H1 (cell line): Measurements from ENCODE around the gene IFNL1. TPM values are rescaled to one million over a fixed set of nuclear protein-coding genes. Genes with fewer than 3 reads are reported as not detected.

Source experiments
- CTCF ChIA-PET: fragments of 300-600 bp; sonication (Branson Sonifier 250); formaldehyde crosslinking; loops from one replicate; lab custom pipeline; 2021; ENCODE audit not compliant: partially characterized antibody; lab: Charles Lee
- POLR2A ChIA-PET: fragments of 300-600 bp; sonication (Branson Sonifier 250); formaldehyde crosslinking; loops from one replicate; lab custom pipeline; 2021; ENCODE audit warnings: inconsistent platforms; ENCODE audit not compliant: partially characterized antibody; lab: Charles Lee
- DNase-seq, 2 experiments: peaks; one replicate each; pipeline versions ENCODE4 v3.0.0 to v3.0.0-alpha.2; 2010 to 2022; ENCODE audit warnings: low spot score in 2 of 2, low read depth in 1 of 2, mixed read lengths in 1 of 2
- FAIRE-seq: peaks from 2 replicates; lab custom pipeline; 2011; peaks lifted over from hg19 to GRCh38; lab: Jason Lieb, UNC
- H2AFZ ChIP-seq: 2 replicates; pipeline ENCODE4 v1.8.1; 2012; ENCODE audit warnings: low read length, inconsistent platforms
- H2AK5ac ChIP-seq: 2 replicates; pipeline ENCODE4 v1.6.1; 2013; ENCODE audit warnings: low read depth, low read length
- H2BK120ac ChIP-seq: replicated peaks from 2 replicates; pipeline ENCODE3; 2013; ENCODE audit warnings: low read depth, low read length, inconsistent platforms
- H2BK12ac ChIP-seq: 2 replicates; pipeline ENCODE4 v1.6.1; 2013; ENCODE audit warnings: low read depth, low read length
- H2BK15ac ChIP-seq: 2 replicates; pipeline ENCODE4 v1.6.1; 2013; ENCODE audit warnings: low read length
- H2BK20ac ChIP-seq: 2 replicates; pipeline ENCODE4 v1.6.1; 2013; ENCODE audit warnings: low read length
- H2BK5ac ChIP-seq: 2 replicates; pipeline ENCODE4 v1.6.1; 2013; ENCODE audit warnings: low read depth, low read length
- H3K14ac ChIP-seq: 2 replicates; pipeline ENCODE4 v1.6.1; 2013; ENCODE audit warnings: inconsistent platforms; ENCODE audit not compliant: insufficient read length
- H3K18ac ChIP-seq: 2 replicates; pipeline ENCODE4 v1.6.1; 2013; ENCODE audit warnings: low read length; ENCODE audit errors: extremely low read depth
- H3K23ac ChIP-seq: 2 replicates; pipeline ENCODE4 v1.6.1; 2013; ENCODE audit warnings: inconsistent platforms; ENCODE audit not compliant: insufficient read length
- H3K23me2 ChIP-seq: 2 replicates; pipeline ENCODE4 v1.6.1; 2013; ENCODE audit warnings: low read depth, low read length
- H3K27ac ChIP-seq: 2 replicates; pipeline ENCODE4 v1.6.1; 2011; ENCODE audit warnings: low read depth, low read length, inconsistent platforms
- H3K27me3 ChIP-seq, 4 experiments: replicated peaks in 1 of 4; 1 replicate in 1 of 4; 2 replicates in 3 of 4; pipeline versions ENCODE4 v1.6.1 to v1.8.1; 2011 to 2013; ENCODE audit warnings: low read length in 3 of 4, mild to moderate bottlenecking in 3 of 4, inconsistent platforms in 2 of 4, mixed read lengths in 2 of 4, moderate library complexity in 1 of 4; ENCODE audit not compliant: control insufficient read depth in 3 of 4, insufficient read depth in 3 of 4; ENCODE audit errors: extremely low read depth in 1 of 4
- H3K36me3 ChIP-seq, 4 experiments: 2 replicates each; pipeline versions ENCODE4 v1.6.1 to v1.8.1; 2011 to 2013; ENCODE audit warnings: mild to moderate bottlenecking in 4 of 4, low read length in 3 of 4, moderate library complexity in 2 of 4, control low read depth in 1 of 4, inconsistent platforms in 1 of 4; ENCODE audit not compliant: insufficient read depth in 4 of 4, control insufficient read depth in 2 of 4
- H3K4ac ChIP-seq: replicated peaks from 2 replicates; pipeline ENCODE3; 2013; ENCODE audit warnings: low read length, low read depth, mixed read lengths, inconsistent platforms; ENCODE audit not compliant: insufficient read length
- H3K4me1 ChIP-seq, 4 experiments: replicated peaks in 1 of 4; 1 replicate in 1 of 4; 2 replicates in 3 of 4; pipeline versions ENCODE4 v1.6.1 to v1.8.1; 2011 to 2013; ENCODE audit warnings: low read length in 3 of 4, inconsistent platforms in 2 of 4, mixed read lengths in 1 of 4; ENCODE audit not compliant: insufficient read depth in 4 of 4, control insufficient read depth in 3 of 4
- H3K4me2 ChIP-seq, 2 experiments: 2 replicates each; pipeline versions ENCODE4 v1.6.1 to v1.8.1; 2011 to 2013; ENCODE audit warnings: low read depth in 2 of 2, low read length in 2 of 2, control low read depth in 1 of 2, inconsistent platforms in 1 of 2, mild to moderate bottlenecking in 1 of 2; ENCODE audit not compliant: insufficient read depth in 1 of 2
- H3K4me3 ChIP-seq, 4 experiments: fragments of 200-600, 300-600 bp in 1 of 4; sonication (generic), shearing (Covaris generic), sonication (Bioruptor Twin) in 1 of 4; 2 replicates each; pipeline versions ENCODE4 v1.5.1 to v1.8.1; 2011 to 2016; ENCODE audit warnings: low read length in 4 of 4, low read depth in 3 of 4, control low read depth in 2 of 4, inconsistent platforms in 2 of 4, mild to moderate bottlenecking in 2 of 4, mixed read lengths in 1 of 4, moderate library complexity in 1 of 4; ENCODE audit not compliant: insufficient read depth in 2 of 4; ENCODE audit errors: extremely low read depth in 1 of 4
- H3K56ac ChIP-seq: replicated peaks from 2 replicates; pipeline ENCODE3; 2013; ENCODE audit warnings: low read depth, mild to moderate bottlenecking, mixed read lengths, low read length, inconsistent platforms; ENCODE audit not compliant: insufficient read length
- H3K79me1 ChIP-seq: 2 replicates; pipeline ENCODE4 v1.6.1; 2013; ENCODE audit warnings: low read depth, low read length, control low read depth
- H3K79me2 ChIP-seq, 2 experiments: 2 replicates each; pipeline versions ENCODE4 v1.6.1 to v1.8.1; 2012 to 2013; ENCODE audit warnings: low read length in 2 of 2, mild to moderate bottlenecking in 2 of 2, inconsistent platforms in 1 of 2; ENCODE audit not compliant: insufficient read depth in 2 of 2, control insufficient read depth in 1 of 2
- H3K9ac ChIP-seq, 4 experiments: replicated peaks in 1 of 4; 1 replicate in 1 of 4; 2 replicates in 3 of 4; pipeline versions ENCODE4 v1.6.1 to v1.8.1; 2011 to 2013; ENCODE audit warnings: low read depth in 3 of 4, low read length in 3 of 4, control low read depth in 2 of 4, mild to moderate bottlenecking in 2 of 4, moderate library complexity in 2 of 4, inconsistent platforms in 1 of 4; ENCODE audit errors: extremely low read depth in 1 of 4
- H3K9me3 ChIP-seq, 2 experiments: 2 replicates each; pipeline versions ENCODE4 v1.6.1 to v1.8.1; 2012 to 2013; ENCODE audit warnings: mild to moderate bottlenecking in 2 of 2, moderate library complexity in 2 of 2, control low read depth in 1 of 2, inconsistent platforms in 1 of 2, low read depth in 1 of 2, low read length in 1 of 2, mixed read lengths in 1 of 2; ENCODE audit not compliant: insufficient read depth in 2 of 2
- H4K20me1 ChIP-seq, 2 experiments: replicated peaks in 1 of 2; 2 replicates each; pipeline versions ENCODE3 to v1.8.1; 2011 to 2013; ENCODE audit warnings: inconsistent platforms in 2 of 2, low read length in 2 of 2, mild to moderate bottlenecking in 1 of 2; ENCODE audit not compliant: insufficient read depth in 2 of 2, control insufficient read depth in 1 of 2
- H4K5ac ChIP-seq: 2 replicates; pipeline ENCODE4 v1.6.1; 2013; ENCODE audit warnings: low read length, low read depth, mixed read lengths, inconsistent platforms; ENCODE audit not compliant: insufficient read length
- H4K8ac ChIP-seq: 2 replicates; pipeline ENCODE4 v1.8.0; 2013; ENCODE audit warnings: mild to moderate bottlenecking, moderate library complexity, low read length, inconsistent platforms; ENCODE audit not compliant: insufficient read depth; ENCODE audit errors: extremely low read depth
- H4K91ac ChIP-seq: replicated peaks from 2 replicates; pipeline ENCODE3; 2013; ENCODE audit warnings: low read length, mixed read lengths, inconsistent platforms; ENCODE audit not compliant: insufficient read length
- FOSL1 ChIP-seq: IDR thresholded peaks from 2 replicates; pipeline ENCODE4 v1.6.1; 2011; ENCODE audit warnings: mild to moderate bottlenecking, low read depth, low read length, moderate library complexity; ENCODE audit not compliant: insufficient read depth
- GTF2F1 ChIP-seq: IDR thresholded peaks from 2 replicates; pipeline ENCODE4 v1.6.1; 2012; ENCODE audit warnings: low read depth, low read length, improper control_type of control experiment, borderline replicate concordance
- whole genome bisulfite sequencing, 2 experiments: shearing (Covaris generic) in 1 of 2; methylation state at CpG; one replicate each; pipeline versions ENCODE4 v1.1.6 to v1.1.7; 2013 to 2015; ENCODE audit warnings: low lambda C conversion rate in 2 of 2, mixed read lengths in 2 of 2, inconsistent platforms in 1 of 2, low coverage in 1 of 2, missing lambda C conversion rate in 1 of 2; ENCODE audit not compliant: insufficient replicate concordance in 2 of 2, insufficient coverage in 1 of 2, insufficient read length in 1 of 2; ENCODE audit errors: extremely low coverage in 1 of 2, missing lambda C conversion rate in 1 of 2; 5-methylcytosine and 5-hydroxymethylcytosine counted together
- polyA plus RNA-seq, 7 experiments: library from polyadenylated mRNA; depleted of rRNA in 3 of 7; stranded (reverse) in 5 of 7; unstranded in 2 of 7; fragments of >200 nt in 5 of 7; fragments of 200-250 nt in 2 of 7; gene quantifications; 1 replicate in 5 of 7; 2 replicates in 1 of 7; 4 replicates in 1 of 7; pipeline versions ENCODE4 v1.2.1 to v1.2.3, GENCODE V29; 2011 to 2013; ENCODE audit warnings: missing spikeins in 2 of 7, mixed read lengths in 2 of 7
- total RNA-seq: library from RNA; stranded (reverse); fragmentation: NEBNext Ultra II Directional; extraction: Animal tissue kit (Norgen Biotek cat#: 25700); gene quantifications from 2 replicates; pipeline ENCODE4 v1.2.1, GENCODE V29; 2021

Gene IFNL1
- total and polyA plus RNA-seq, 2 of the 8 experiments (the other 6 are each of a cell fraction or from before 2014, with no cell fraction given): not detected

GRCh38 chr19:39299404-39299803 is 3.2 kb downstream of the IFNL1 start:
- H3K9me3 ChIP-seq: no peaks in the 10 kb centered on the region
- POLR2A ChIA-PET: interaction anchor here (0.6 kb wide), 1 partner anchor 10 kb away, joined by 3 read pairs; no protein-coding TSS in a partner anchor
- H3K79me2 ChIP-seq: no peaks in the 10 kb centered on the region
- no peak for FAIRE-seq
- no peak overlapping the region for H3K27ac ChIP-seq
- H3K4me3 ChIP-seq: no peak overlapping the region
- no peaks in the 10 kb centered on the region for H3K79me1 ChIP-seq
- H3K4me1 ChIP-seq: peaks cover 0 to 6% (median 2%) of the 10 kb centered on the region in 4 experiments; a peak in 3 of 7 replicates
- no peaks in the 10 kb centered on the region for H4K20me1 ChIP-seq
- no peak overlapping the region for H2BK120ac ChIP-seq
- no peak overlapping the region for H2BK5ac ChIP-seq
- peaks cover 2% of the 10 kb centered on the region; the same call in 1 of the 2 replicates for H3K23me2 ChIP-seq
- H3K9ac ChIP-seq: no peak overlapping the region
- DNase-seq: no peak
- 94% methylated on average over 9 of the region's 9 CpGs; no CpG with 5 or more reads in 1 of the 2 experiments for WGBS, 2 experiments
- no peak overlapping the region for H3K18ac ChIP-seq
- no peak overlapping the region for H2AFZ ChIP-seq
- H3K36me3 ChIP-seq: no peaks in the 10 kb centered on the region
- H4K8ac ChIP-seq: no peak overlapping the region
- no peak overlapping the region for H2BK20ac ChIP-seq
- no peak overlapping the region for H4K5ac ChIP-seq
- no peak overlapping the region for H2AK5ac ChIP-seq
- H3K27me3 ChIP-seq: peaks cover 0 to 4% (median 0%) of the 10 kb centered on the region in 4 experiments; a peak in 2 of 7 replicates
- no peak overlapping the region for H3K56ac ChIP-seq
- H4K91ac ChIP-seq: no peak overlapping the region
- H2BK15ac ChIP-seq: no peak overlapping the region
- CTCF ChIA-PET: no interaction called here
- H3K4me2 ChIP-seq: no peak overlapping the region
- H3K4ac ChIP-seq: no peak overlapping the region
- TF ChIP-seq GTF2F1 (no peak), FOSL1 (no peak)
- H3K23ac ChIP-seq: no peak overlapping the region
- H2BK12ac ChIP-seq: no peak overlapping the region
- no peak overlapping the region for H3K14ac ChIP-seq
